Trophoblast cell (in vitro differentiated cells and primary cell): ENCODE data around the gene GALR2.

ENCODE experiments used
- DNase-seq, 2 donors: peaks; one replicate each; pipeline ENCODE4 v3.0.0-alpha.2; 2016
- H2AFZ ChIP-seq: 2 replicates; pipeline ENCODE4 v1.6.1; 2013; ENCODE audit warnings: low read length, moderate library complexity, mild to moderate bottlenecking; ENCODE audit not compliant: insufficient read depth, poor library complexity
- H2AK5ac ChIP-seq: 2 replicates; pipeline ENCODE4 v1.6.1; 2013; ENCODE audit warnings: mild to moderate bottlenecking, low read length
- H2BK120ac ChIP-seq: 2 replicates; pipeline ENCODE4 v1.6.1; 2013; ENCODE audit warnings: low read length, mild to moderate bottlenecking, moderate library complexity; ENCODE audit not compliant: insufficient read depth, poor library complexity
- H2BK12ac ChIP-seq: 2 replicates; pipeline ENCODE4 v1.6.1; 2013; ENCODE audit warnings: mild to moderate bottlenecking, low read length, moderate library complexity
- H2BK5ac ChIP-seq: 2 replicates; pipeline ENCODE4 v1.6.1; 2013; ENCODE audit warnings: low read length, low read depth, moderate library complexity, mild to moderate bottlenecking; ENCODE audit not compliant: poor library complexity
- H3K14ac ChIP-seq: 2 replicates; pipeline ENCODE4 v1.6.1; 2013; ENCODE audit warnings: mild to moderate bottlenecking, low read length
- H3K18ac ChIP-seq: 2 replicates; pipeline ENCODE4 v1.6.1; 2013; ENCODE audit warnings: mild to moderate bottlenecking, low read length
- H3K23ac ChIP-seq: 2 replicates; pipeline ENCODE4 v1.6.1; 2013; ENCODE audit warnings: low read length
- H3K27ac ChIP-seq: 2 replicates; pipeline ENCODE4 v1.5.1; 2013; ENCODE audit warnings: low read depth, mild to moderate bottlenecking, inconsistent platforms, low read length, moderate library complexity
- H3K27me3 ChIP-seq: 2 replicates; pipeline ENCODE4 v1.6.1; 2013; ENCODE audit warnings: inconsistent platforms, mild to moderate bottlenecking, low read length, moderate library complexity; ENCODE audit not compliant: insufficient read depth
- H3K36me3 ChIP-seq, 2 experiments: 1 replicate in 1 of 2; 2 replicates in 1 of 2; pipeline ENCODE4 v1.6.1; 2013; ENCODE audit warnings: low read length in 2 of 2, mild to moderate bottlenecking in 2 of 2, moderate library complexity in 1 of 2; ENCODE audit not compliant: insufficient read depth in 2 of 2, control insufficient read depth in 1 of 2
- H3K4ac ChIP-seq: 2 replicates; pipeline ENCODE4 v1.6.1; 2013; ENCODE audit warnings: low read depth, mild to moderate bottlenecking, low read length, moderate library complexity
- H3K4me1 ChIP-seq, 2 experiments: 1 replicate in 1 of 2; 2 replicates in 1 of 2; pipeline ENCODE4 v1.6.1; 2013; ENCODE audit warnings: low read length in 2 of 2, mild to moderate bottlenecking in 2 of 2, moderate library complexity in 1 of 2; ENCODE audit not compliant: insufficient read depth in 2 of 2, control insufficient read depth in 1 of 2
- H3K4me2 ChIP-seq: 2 replicates; pipeline ENCODE4 v1.6.1; 2013; ENCODE audit warnings: inconsistent platforms, mild to moderate bottlenecking, low read length, moderate library complexity
- H3K4me3 ChIP-seq: 2 replicates; pipeline ENCODE4 v1.5.1; 2013; ENCODE audit warnings: mild to moderate bottlenecking, low read depth, low read length, inconsistent platforms
- H3K79me1 ChIP-seq: one replicate; pipeline ENCODE4 v1.6.1; 2013; ENCODE audit warnings: low read length
- H3K79me2 ChIP-seq: 2 replicates; pipeline ENCODE4 v1.6.1; 2013; ENCODE audit warnings: low read length, mild to moderate bottlenecking; ENCODE audit not compliant: control insufficient read depth, insufficient read depth, poor library complexity
- H3K9ac ChIP-seq: 2 replicates; pipeline ENCODE4 v1.6.1; 2013; ENCODE audit warnings: mild to moderate bottlenecking, low read length
- H3K9me3 ChIP-seq: 2 replicates; pipeline ENCODE4 v1.6.1; 2013; ENCODE audit warnings: low read depth, mild to moderate bottlenecking, control low read depth, inconsistent platforms, low read length; ENCODE audit not compliant: insufficient read depth
- H4K12ac ChIP-seq: 2 replicates; pipeline ENCODE4 v1.6.1; 2013; ENCODE audit warnings: low read depth, mild to moderate bottlenecking, low read length, moderate library complexity
- H4K8ac ChIP-seq: 2 replicates; pipeline ENCODE4 v1.6.1; 2013; ENCODE audit warnings: low read depth, mild to moderate bottlenecking, low read length, moderate library complexity
- H4K91ac ChIP-seq: one replicate; pipeline ENCODE4 v1.6.1; 2013; ENCODE audit warnings: low read depth, mild to moderate bottlenecking, low read length, moderate library complexity
- WGBS: extraction: QIAGEN DNeasy Blood & Tissue Kit; methylation state at CpG from one replicate; pipeline ENCODE4 v1.1.7; 2013; ENCODE audit warnings: missing lambda C conversion rate; ENCODE audit not compliant: insufficient read length, insufficient coverage; ENCODE audit errors: extremely low coverage; 5-methylcytosine and 5-hydroxymethylcytosine counted together

Gene GALR2

GRCh38 chr17:76120658-76121008, 46.1 kb downstream of the GALR2 start:
- no peak overlapping the region for H2BK5ac ChIP-seq
- no peak overlapping the region for H2AK5ac ChIP-seq
- H3K23ac ChIP-seq: no peak overlapping the region
- no peak overlapping the region for H3K27ac ChIP-seq
- peaks cover 3% of the 10 kb centered on the region for H3K9me3 ChIP-seq
- no CpG with 5 or more reads among the region's 5 CpGs for WGBS
- no peak overlapping the region for H2AFZ ChIP-seq
- H2BK120ac ChIP-seq: no peak overlapping the region
- H3K4me2 ChIP-seq: no peak overlapping the region
- no peak overlapping the region for H4K12ac ChIP-seq
- DNase-seq: no peak
- no peak overlapping the region for H3K4me3 ChIP-seq
- no peaks in the 10 kb centered on the region for H3K79me2 ChIP-seq
- peaks cover 8% of the 10 kb centered on the region for H3K79me1 ChIP-seq
- H3K4ac ChIP-seq: no peak overlapping the region
- no peaks in the 10 kb centered on the region for H3K36me3 ChIP-seq
- no peak overlapping the region for H4K91ac ChIP-seq
- no peaks in the 10 kb centered on the region for H3K27me3 ChIP-seq
- no peak overlapping the region for H4K8ac ChIP-seq
- no peak overlapping the region for H3K18ac ChIP-seq
- H2BK12ac ChIP-seq: no peak overlapping the region
- H3K14ac ChIP-seq: no peak overlapping the region
- H3K9ac ChIP-seq: no peak overlapping the region
- H3K4me1 ChIP-seq: peaks cover 0 to 8% of the 10 kb centered on the region in 2 experiments

GRCh38 chr17:76121932-76122430, 47.4 kb downstream of the GALR2 start:
- H2AFZ ChIP-seq: peak overlapping the region; percentile 44
- no peak overlapping the region for H3K23ac ChIP-seq
- H4K12ac ChIP-seq: peak overlapping the region; percentile 19
- H4K8ac ChIP-seq: peak overlapping the region; percentile 67
- H3K18ac ChIP-seq: peak overlapping the region; percentile 37
- no peak overlapping the region for H2BK5ac ChIP-seq
- H3K14ac ChIP-seq: no peak overlapping the region
- no CpG with 5 or more reads among the region's 42 CpGs for WGBS
- peak overlapping the region; percentile 29 for H2BK120ac ChIP-seq
- no peak overlapping the region for H3K27ac ChIP-seq
- H2BK12ac ChIP-seq: peak overlapping the region; percentile 65
- peaks cover 0 to 8% of the 10 kb centered on the region in 2 experiments for H3K4me1 ChIP-seq
- H3K27me3 ChIP-seq: no peaks in the 10 kb centered on the region
- no peaks in the 10 kb centered on the region for H3K79me2 ChIP-seq
- DNase-seq: no peak
- H2AK5ac ChIP-seq: no peak overlapping the region
- H3K79me1 ChIP-seq: peaks cover 8% of the 10 kb centered on the region
- H4K91ac ChIP-seq: peak overlapping the region; percentile 39
- H3K4ac ChIP-seq: no peak overlapping the region
- no peaks in the 10 kb centered on the region for H3K36me3 ChIP-seq
- peak overlapping the region; percentile 52 for H3K4me2 ChIP-seq
- H3K9me3 ChIP-seq: peaks cover 3% of the 10 kb centered on the region
- no peak overlapping the region for H3K9ac ChIP-seq
- H3K4me3 ChIP-seq: no peak overlapping the region

- Histone ChIP-seq H3K14ac (no peak overlapping the region), H3K23ac (no peak overlapping the region), H2AK5ac (no peak overlapping the region), H4K12ac (no peak overlapping the region), H3K4me2 (no peak overlapping the region), H3K4me3 (no peak overlapping the region), H3K36me3 (no peaks in the 10 kb centered on the region), H2BK120ac (no peak overlapping the region), H3K9me3 (peaks cover 3% of the 10 kb centered on the region), H3K79me1 (peaks cover 8% of the 10 kb centered on the region), H4K91ac (peak overlapping the region; percentile 39), H3K79me2 (no peaks in the 10 kb centered on the region), H3K4me1 (peaks cover 0 to 8% of the 10 kb centered on the region in 2 experiments), H2BK5ac (no peak overlapping the region), H2BK12ac (peak overlapping the region; percentile 17), H4K8ac (no peak overlapping the region), H2AFZ (no peak overlapping the region), H3K4ac (no peak overlapping the region), H3K18ac (no peak overlapping the region), H3K27me3 (no peaks in the 10 kb centered on the region), H3K27ac (no peak overlapping the region), H3K9ac (no peak overlapping the region)
- DNase-seq: no peak
- whole genome bisulfite sequencing: no CpG with 5 or more reads among the region's 24 CpGs
Observed at GRCh38 chr17:76122431-76123190, 48.0 kb downstream of the GALR2 start.

DNA sequence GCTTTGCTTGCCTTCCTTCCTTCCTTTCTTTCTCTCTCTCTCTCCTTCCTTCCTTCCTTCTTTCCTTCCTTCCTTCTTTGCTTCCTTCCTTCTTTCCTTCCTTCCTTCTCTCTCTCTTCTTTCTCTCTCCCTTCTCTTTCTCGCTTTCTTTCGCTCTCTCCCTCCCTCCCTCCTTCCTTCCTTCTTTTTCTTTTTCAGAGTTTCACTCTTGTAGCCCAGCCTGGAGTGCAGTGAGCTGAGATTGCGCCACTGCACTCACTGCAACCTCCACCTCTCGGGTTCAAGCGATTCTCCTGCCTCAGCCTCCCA, 48.6 kb downstream of the GALR2 start:
- H3K23ac ChIP-seq: no peak overlapping the region
- H2AK5ac ChIP-seq: no peak overlapping the region
- H3K9ac ChIP-seq: no peak overlapping the region
- DNase-seq: no peak
- H3K4me3 ChIP-seq: no peak overlapping the region
- H3K27ac ChIP-seq: no peak overlapping the region
- H2AFZ ChIP-seq: no peak overlapping the region
- H3K4me1 ChIP-seq: peaks cover 0 to 8% of the 10 kb centered on the region in 2 experiments
- peaks cover 3% of the 10 kb centered on the region for H3K9me3 ChIP-seq
- H3K4ac ChIP-seq: no peak overlapping the region
- H3K79me2 ChIP-seq: no peaks in the 10 kb centered on the region
- H4K91ac ChIP-seq: no peak overlapping the region
- WGBS: no CpG with 5 or more reads among the region's 5 CpGs
- H4K12ac ChIP-seq: no peak overlapping the region
- no peak overlapping the region for H3K4me2 ChIP-seq
- peaks cover 8% of the 10 kb centered on the region for H3K79me1 ChIP-seq
- H3K36me3 ChIP-seq: no peaks in the 10 kb centered on the region
- no peak overlapping the region for H4K8ac ChIP-seq
- H2BK5ac ChIP-seq: no peak overlapping the region
- no peak overlapping the region for H2BK12ac ChIP-seq
- H3K18ac ChIP-seq: no peak overlapping the region
- H3K27me3 ChIP-seq: no peaks in the 10 kb centered on the region
- no peak overlapping the region for H3K14ac ChIP-seq
- no peak overlapping the region for H2BK120ac ChIP-seq
